Suprapubic skin (tissue), 4 donors: Measurements from ENCODE around the gene GABARAPL2. TPM values are rescaled to one million over a fixed set of nuclear protein-coding genes. Genes with fewer than 3 reads are reported as not detected.

Experiments used
- DNase-seq, 2 donors: peaks; one replicate each; pipeline ENCODE4 v3.0.0-alpha.2; 2019; ENCODE audit warnings: low spot score in 2 of 2
- H3K27ac ChIP-seq: fragments of 200-600 bp; sonication (generic); one replicate; pipeline ENCODE4 v1.5.1; 2019
- H3K27me3 ChIP-seq: fragments of 200-600 bp; sonication (generic); one replicate; pipeline ENCODE4 v1.5.1; 2019
- H3K36me3 ChIP-seq: fragments of 200-600 bp; sonication (generic); one replicate; pipeline ENCODE4 v1.5.1; 2019
- H3K4me1 ChIP-seq: fragments of 200-600 bp; sonication (generic); one replicate; pipeline ENCODE4 v1.5.1; 2019
- H3K4me3 ChIP-seq: fragments of 200-600 bp; sonication (generic); one replicate; pipeline ENCODE4 v1.5.1; 2019; ENCODE audit warnings: mild to moderate bottlenecking
- H3K9me3 ChIP-seq: fragments of 200-600 bp; sonication (generic); one replicate; pipeline ENCODE4 v1.5.1; 2019
- CTCF ChIP-seq, 2 donors: fragments of 200-600 bp in 1 of 2; fragments of 450-650 bp in 1 of 2; sonication (generic) in 1 of 2; IDR thresholded peaks; one replicate each; pipeline ENCODE4 v1.5.1; 2016 to 2019; ENCODE audit warnings: antibody characterized with exemption in 2 of 2, mild to moderate bottlenecking in 1 of 2, moderate library complexity in 1 of 2
- EP300 ChIP-seq: sonication (generic); formaldehyde crosslinking; IDR thresholded peaks from one replicate; pipeline ENCODE4 v1.6.1; 2017; ENCODE audit warnings: antibody characterized with exemption
- POLR2A ChIP-seq, 2 donors: fragments of 450-650 bp; IDR thresholded peaks; one replicate each; pipeline ENCODE4 v1.6.1; 2017; ENCODE audit warnings: antibody characterized with exemption in 2 of 2, mild to moderate bottlenecking in 2 of 2, moderate library complexity in 2 of 2
- POLR2AphosphoS5 ChIP-seq, 3 donors: sonication (generic); formaldehyde crosslinking; IDR thresholded peaks; one replicate each; pipeline ENCODE4 v1.6.1; 2017; ENCODE audit warnings: antibody characterized with exemption in 3 of 3
- WGBS: methylation state at CpG from one replicate; pipeline ENCODE4 v1.1.5; 2018; 5-methylcytosine and 5-hydroxymethylcytosine counted together
- total RNA-seq, 4 donors: library from RNA; depleted of rRNA; stranded (reverse); fragments of >200 nt; gene quantifications; one replicate each; pipeline ENCODE4 v1.1.0, GENCODE V29; 2016

Gene GABARAPL2, protein sequence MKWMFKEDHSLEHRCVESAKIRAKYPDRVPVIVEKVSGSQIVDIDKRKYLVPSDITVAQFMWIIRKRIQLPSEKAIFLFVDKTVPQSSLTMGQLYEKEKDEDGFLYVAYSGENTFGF
- 100 to 1,000 TPM in 2 of 4 donors, 10 to 100 TPM in 2; 76.2 to 135 (median 99.6) TPM for total RNA-seq

DNA sequence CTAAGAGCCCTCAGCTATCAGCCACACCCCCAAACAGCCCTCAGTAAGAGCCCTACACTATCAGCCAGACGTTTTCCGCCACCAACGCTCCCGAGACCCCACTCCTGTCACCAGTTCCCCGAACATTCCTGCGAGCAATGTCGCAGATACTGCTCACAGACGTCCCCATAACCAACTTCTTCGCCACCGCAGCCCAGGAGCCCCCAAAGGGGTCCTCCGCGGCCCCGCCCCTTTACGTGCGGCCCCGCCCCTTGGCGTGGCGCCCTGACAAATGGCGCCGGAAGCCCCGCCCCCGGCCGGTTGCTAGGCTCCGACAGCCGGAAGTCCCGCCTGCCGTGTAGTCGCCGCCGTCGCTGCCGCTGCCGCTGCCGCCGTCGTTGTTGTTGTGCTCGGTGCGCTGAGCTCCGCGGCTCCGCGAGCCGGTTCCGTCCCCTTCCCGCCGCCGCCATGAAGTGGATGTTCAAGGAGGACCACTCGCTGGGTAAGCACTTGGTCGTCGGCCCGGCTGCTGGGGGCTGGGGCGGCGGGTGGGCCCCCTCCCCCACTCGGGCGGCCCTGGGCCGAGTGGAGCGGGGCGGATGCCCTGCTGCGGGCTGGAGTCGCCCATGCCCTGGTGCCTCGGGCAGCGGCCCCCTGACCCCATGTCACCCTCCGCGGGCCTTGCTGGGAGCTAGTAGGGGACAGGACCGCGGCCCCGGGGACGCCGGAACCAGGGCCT is at the start of gene GABARAPL2:
TSS of gene GABARAPL2 (plus strand) at position 340 of the 718 bp plus-strand sequence. CDS start at position 448, 108 bp downstream.
- WGBS: 0% methylated on average over 15 of the region's 69 CpGs

GRCh38 chr16:75519175-75519574 is 47.0 kb upstream of the GABARAPL2 start:
- Histone ChIP-seq H3K9me3 (no peaks in the 10 kb centered on the region), H3K36me3 (no peaks in the 10 kb centered on the region), H3K27me3 (no peaks in the 10 kb centered on the region), H3K4me1 (peaks cover 12% of the 10 kb centered on the region), H3K4me3 (no peak overlapping the region), H3K27ac (no peak overlapping the region)
- 96% methylated on average over 6 of the region's 6 CpGs for WGBS
- no peak for TF ChIP-seq POLR2A (IDR thresholded peaks at IDR 0.05)
- TF ChIP-seq POLR2AphosphoS5 (IDR thresholded peaks at IDR 0.05): no peak
- TF ChIP-seq EP300: no peak
- TF ChIP-seq CTCF (IDR thresholded peaks at IDR 0.05): no peak
- no peak for DNase-seq

More for the DNA sequence above, at the start of gene GABARAPL2:
- Histone ChIP-seq H3K36me3 (peaks cover 34% of the 10 kb centered on the region), H3K4me3 (peak within 1 kb of the TSS; percentile 95), H3K27me3 (no peaks in the 10 kb centered on the region), H3K4me1 (peaks cover 44% of the 10 kb centered on the region), H3K9me3 (no peaks in the 10 kb centered on the region), H3K27ac (peak within 1 kb of the TSS; percentile 61)
- peak; percentile 89 for DNase-seq
- no peak for TF ChIP-seq EP300
- TF ChIP-seq POLR2AphosphoS5 (IDR thresholded peaks at IDR 0.05): peak; percentile 12 to 29 (median 20)
- TF ChIP-seq POLR2A (IDR thresholded peaks at IDR 0.05): peak in 1 of 2 donors; percentile 69
- TF ChIP-seq CTCF (IDR thresholded peaks at IDR 0.05): no peak

GRCh38 chr16:75526032-75526790 is 40.0 kb upstream of the GABARAPL2 start:
- Histone ChIP-seq H3K4me3 (no peak overlapping the region), H3K4me1 (no peaks in the 10 kb centered on the region), H3K9me3 (no peaks in the 10 kb centered on the region), H3K27ac (no peak overlapping the region), H3K27me3 (no peaks in the 10 kb centered on the region), H3K36me3 (no peaks in the 10 kb centered on the region)
- WGBS: 73% methylated on average over 5 of the region's 5 CpGs
- TF ChIP-seq POLR2AphosphoS5 (IDR thresholded peaks at IDR 0.05) (no peak), POLR2A (IDR thresholded peaks at IDR 0.05) (no peak), EP300 (no peak), CTCF (IDR thresholded peaks at IDR 0.05) (no peak)
- no peak for DNase-seq

GRCh38 chr16:75527825-75528299 is 38.3 kb upstream of the GABARAPL2 start:
- no peak for DNase-seq
- no peaks in the 10 kb centered on the region for H3K9me3 ChIP-seq

More at GRCh38 chr16:75527825-75528299, 38.3 kb upstream of the GABARAPL2 start:
- Histone ChIP-seq H3K4me1 (no peaks in the 10 kb centered on the region), H3K27ac (no peak overlapping the region), H3K36me3 (no peaks in the 10 kb centered on the region), H3K27me3 (no peaks in the 10 kb centered on the region), H3K4me3 (no peak overlapping the region)
- TF ChIP-seq EP300: no peak
- no peak for TF ChIP-seq POLR2A (IDR thresholded peaks at IDR 0.05)
- TF ChIP-seq CTCF (IDR thresholded peaks at IDR 0.05): no peak
- TF ChIP-seq POLR2AphosphoS5 (IDR thresholded peaks at IDR 0.05): no peak
- 89% methylated on average over 5 of the region's 5 CpGs for WGBS
